ACC112 (cell line): ENCODE results near the gene NECTIN3.
A peak's percentile ranks its signal among the peaks of the same experiment; 100 is the strongest.

Experiments used
- H2AFZ ChIP-seq: fragments of 200-600 bp; sonication (generic); one replicate; pipeline ENCODE4 v1.6.0; 2017; ENCODE audit warnings: antibody characterized with exemption, low read length; ENCODE audit not compliant: unreplicated experiment
- H3K27ac ChIP-seq: fragments of 200-600 bp; sonication (generic); 2 replicates; pipeline ENCODE4 v1.5.1; 2014; ENCODE audit warnings: low read depth, mild to moderate bottlenecking, antibody characterized with exemption, low read length, moderate library complexity
- H3K27me3 ChIP-seq: fragments of 200-600 bp; sonication (generic); 2 replicates; pipeline ENCODE4 v1.6.1; 2014; ENCODE audit warnings: mild to moderate bottlenecking, antibody characterized with exemption, low read length, moderate library complexity, mixed read lengths; ENCODE audit not compliant: insufficient read depth
- H3K36me3 ChIP-seq: fragments of 200-600 bp; sonication (generic); 2 replicates; pipeline ENCODE4 v1.6.1; 2016; ENCODE audit warnings: mild to moderate bottlenecking, antibody characterized with exemption, low read length, moderate library complexity, mixed read lengths; ENCODE audit not compliant: insufficient read depth
- H3K4me1 ChIP-seq: fragments of 200-600 bp; sonication (generic); one replicate; pipeline ENCODE4 v1.6.1; 2016; ENCODE audit warnings: low read length, mixed read lengths; ENCODE audit not compliant: insufficient read depth, unreplicated experiment, control insufficient read depth
- H3K4me3 ChIP-seq: fragments of 200-600 bp; sonication (generic); 2 replicates; pipeline ENCODE4 v1.5.1; 2014; ENCODE audit warnings: mild to moderate bottlenecking, low read depth, low read length
- H3K79me2 ChIP-seq: fragments of 200-600 bp; sonication (generic); one replicate; pipeline ENCODE4 v1.6.0; 2016; ENCODE audit warnings: low read length; ENCODE audit not compliant: control insufficient read depth, unreplicated experiment, insufficient read depth

Gene NECTIN3

DNA sequence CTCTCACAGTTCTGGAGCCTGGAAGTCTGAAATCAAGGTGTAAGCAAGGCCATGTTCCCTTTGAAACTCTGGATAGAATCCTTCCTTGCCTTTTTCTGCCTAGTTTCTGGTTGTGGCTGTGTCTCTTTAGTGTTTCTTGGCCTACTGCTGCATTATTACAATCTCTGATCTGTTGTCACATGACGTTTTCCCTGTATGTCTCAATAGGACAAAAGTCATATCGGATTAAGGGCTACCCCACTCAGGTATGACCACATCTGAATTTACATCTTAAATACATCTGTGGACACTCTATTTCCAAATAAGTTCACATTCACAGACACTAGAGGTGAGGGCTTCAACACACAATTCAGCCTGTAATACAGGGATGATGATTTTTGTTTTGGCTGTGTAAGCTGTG, 13.3 kb downstream of the NECTIN3 start:
- Histone ChIP-seq H3K79me2 (peaks cover 89% of the 10 kb centered on the region), H2AFZ (no peak overlapping the region), H3K4me1 (peaks cover 32% of the 10 kb centered on the region), H3K36me3 (no peaks in the 10 kb centered on the region), H3K27ac (no peak overlapping the region), H3K27me3 (no peaks in the 10 kb centered on the region), H3K4me3 (no peak overlapping the region)

DNA sequence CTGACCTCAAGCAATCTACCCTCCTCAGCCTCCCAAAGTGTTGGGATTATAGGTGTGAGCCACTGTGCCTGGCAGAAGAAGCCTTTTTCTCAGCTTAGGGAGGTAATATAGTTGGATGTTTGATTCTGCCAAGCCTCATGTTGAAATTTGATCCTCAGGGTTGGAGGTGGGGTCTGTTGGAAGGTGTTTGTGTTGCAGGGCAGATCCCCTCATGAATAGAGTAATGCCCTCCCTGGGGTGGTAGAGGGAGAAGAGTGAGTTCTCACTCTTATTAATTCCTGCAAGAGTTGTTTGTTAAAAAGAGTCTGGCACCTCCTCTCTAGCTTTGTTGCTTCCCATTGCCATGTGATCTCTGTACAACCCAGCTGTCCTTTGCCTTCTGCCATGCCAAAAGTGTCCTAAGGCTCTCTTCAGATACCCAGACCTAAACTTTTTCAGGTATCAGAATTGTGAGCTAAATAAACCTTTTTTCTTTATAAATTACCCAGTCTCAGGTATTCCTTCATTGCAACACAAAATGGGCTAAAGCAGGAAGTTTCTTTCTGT, 16.4 kb downstream of the NECTIN3 start:
- no peaks in the 10 kb centered on the region for H3K36me3 ChIP-seq
- no peak overlapping the region for H3K4me3 ChIP-seq
- H3K4me1 ChIP-seq: peaks cover 20% of the 10 kb centered on the region
- peaks cover 92% of the 10 kb centered on the region for H3K79me2 ChIP-seq
- H3K27ac ChIP-seq: no peak overlapping the region
- H2AFZ ChIP-seq: no peak overlapping the region
- H3K27me3 ChIP-seq: no peaks in the 10 kb centered on the region

DNA sequence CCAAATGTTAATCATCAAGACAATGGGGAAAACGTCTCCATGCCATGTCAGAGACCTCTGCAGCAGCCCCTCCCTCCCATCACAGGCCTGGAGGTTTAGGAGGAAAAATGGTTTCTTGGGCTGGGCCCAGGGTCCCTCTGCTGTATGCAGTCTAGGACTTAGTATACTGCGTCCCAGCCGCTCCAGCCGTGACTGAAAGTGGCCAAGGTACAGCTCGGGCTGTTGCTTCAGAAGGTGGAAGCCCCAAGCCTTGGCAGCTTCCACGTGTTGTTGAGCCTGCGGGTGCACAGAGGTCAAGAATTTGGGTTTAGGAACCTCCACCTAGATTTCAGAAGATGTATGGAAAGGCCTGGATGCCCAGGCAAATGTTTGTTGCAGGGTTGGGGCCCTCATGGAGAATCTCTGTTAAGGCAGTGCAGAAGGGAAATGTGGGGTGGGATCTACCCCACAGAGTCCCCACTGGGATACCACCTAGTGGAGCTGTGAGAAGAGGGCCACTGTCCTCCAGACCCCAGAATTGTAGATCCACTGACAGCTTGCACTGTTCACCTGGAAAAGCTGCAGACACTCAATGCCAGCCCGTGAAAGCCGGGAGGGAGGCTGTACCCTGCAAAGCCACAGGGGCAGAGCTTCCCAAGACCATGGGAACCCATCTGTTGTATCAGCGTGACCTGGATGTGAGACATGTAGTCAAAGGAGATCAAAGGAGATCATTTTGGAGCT, 25.0 kb downstream of the NECTIN3 start:
- Histone ChIP-seq H2AFZ (no peak overlapping the region), H3K36me3 (no peaks in the 10 kb centered on the region; the same call in 1 of the 2 replicates), H3K27ac (no peak overlapping the region), H3K27me3 (no peaks in the 10 kb centered on the region), H3K79me2 (peaks cover 83% of the 10 kb centered on the region), H3K4me1 (no peaks in the 10 kb centered on the region), H3K4me3 (no peak overlapping the region)

DNA sequence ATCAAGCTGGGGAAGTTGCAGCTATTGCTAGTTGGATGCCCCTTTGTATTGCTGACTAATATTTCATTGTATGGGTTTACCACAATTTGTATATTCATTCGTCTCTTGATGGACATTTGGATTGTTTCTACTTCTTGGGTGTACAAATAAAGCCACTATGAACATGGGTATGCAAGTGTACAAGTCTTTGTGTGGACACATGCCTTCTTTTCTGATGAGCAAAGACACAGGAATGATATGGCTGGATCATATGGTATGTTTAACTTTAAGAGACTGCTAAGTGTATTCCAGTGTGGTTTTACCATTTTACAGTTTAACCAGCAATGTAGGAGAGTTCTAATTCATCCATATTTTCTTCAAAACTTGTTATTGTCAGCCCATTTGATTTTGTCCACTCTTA, 32.2 kb downstream of the NECTIN3 start:
- no peaks in the 10 kb centered on the region for H3K36me3 ChIP-seq
- no peaks in the 10 kb centered on the region for H3K4me1 ChIP-seq
- no peak overlapping the region for H2AFZ ChIP-seq
- H3K27ac ChIP-seq: no peak overlapping the region
- H3K27me3 ChIP-seq: no peaks in the 10 kb centered on the region
- peaks cover 89% of the 10 kb centered on the region for H3K79me2 ChIP-seq
- H3K4me3 ChIP-seq: no peak overlapping the region

DNA sequence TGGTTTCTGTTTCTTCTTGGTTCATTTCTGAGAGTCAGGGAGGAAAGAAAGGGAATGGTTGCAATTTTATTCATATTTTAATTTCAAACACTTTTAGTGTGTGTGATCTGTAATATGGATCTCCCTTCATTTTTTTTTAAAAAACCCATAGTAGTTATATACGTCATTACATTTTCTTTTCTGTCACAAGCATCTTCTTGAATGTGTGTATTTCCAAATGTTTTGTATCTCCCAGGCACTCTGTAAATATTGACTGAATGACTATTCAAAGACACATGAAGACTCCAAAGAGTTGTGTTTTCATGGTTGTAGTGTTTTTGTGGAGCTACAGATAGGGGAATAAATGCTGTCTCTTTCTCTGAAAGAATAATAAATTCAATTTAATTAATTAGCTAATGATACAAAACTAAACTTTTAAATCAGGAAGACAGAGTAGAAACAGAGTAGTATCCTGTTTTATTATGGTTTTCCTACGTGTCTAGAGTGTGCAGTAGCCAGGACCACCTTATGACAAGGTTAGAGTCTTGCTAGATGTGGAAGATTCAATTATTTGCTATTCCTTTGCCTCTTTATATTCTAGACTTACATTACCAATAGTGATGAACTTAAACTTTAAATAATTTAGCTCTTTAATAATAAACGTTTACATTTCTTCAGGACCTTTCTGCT, 35.5 kb downstream of the NECTIN3 start:
- Histone ChIP-seq H3K79me2 (peaks cover 79% of the 10 kb centered on the region), H3K4me3 (no peak overlapping the region), H3K27ac (no peak overlapping the region), H3K4me1 (no peaks in the 10 kb centered on the region), H3K27me3 (no peaks in the 10 kb centered on the region), H2AFZ (no peak overlapping the region), H3K36me3 (no peaks in the 10 kb centered on the region)

DNA sequence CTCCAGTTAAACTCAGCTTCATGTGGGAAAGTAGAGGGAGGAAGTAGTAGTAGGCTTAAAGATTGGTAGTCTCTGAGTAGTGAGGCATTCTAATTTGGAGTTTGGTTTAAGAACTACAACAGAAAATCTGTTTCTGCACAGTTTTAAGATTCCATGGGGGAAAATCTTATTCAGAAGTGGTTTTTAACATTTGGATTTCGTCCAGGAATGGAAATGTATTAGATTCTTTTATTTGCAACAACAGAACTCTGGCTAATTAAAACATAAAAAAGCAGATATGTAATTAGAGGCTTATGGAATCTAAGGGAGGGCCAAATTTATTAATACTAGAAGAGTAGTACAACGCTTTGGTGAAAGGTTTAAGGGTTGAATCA, 36.0 kb downstream of the NECTIN3 start:
- H2AFZ ChIP-seq: no peak overlapping the region
- no peaks in the 10 kb centered on the region for H3K27me3 ChIP-seq
- peaks cover 76% of the 10 kb centered on the region for H3K79me2 ChIP-seq
- H3K4me3 ChIP-seq: no peak overlapping the region
- no peaks in the 10 kb centered on the region for H3K36me3 ChIP-seq
- H3K27ac ChIP-seq: no peak overlapping the region
- no peaks in the 10 kb centered on the region for H3K4me1 ChIP-seq

DNA sequence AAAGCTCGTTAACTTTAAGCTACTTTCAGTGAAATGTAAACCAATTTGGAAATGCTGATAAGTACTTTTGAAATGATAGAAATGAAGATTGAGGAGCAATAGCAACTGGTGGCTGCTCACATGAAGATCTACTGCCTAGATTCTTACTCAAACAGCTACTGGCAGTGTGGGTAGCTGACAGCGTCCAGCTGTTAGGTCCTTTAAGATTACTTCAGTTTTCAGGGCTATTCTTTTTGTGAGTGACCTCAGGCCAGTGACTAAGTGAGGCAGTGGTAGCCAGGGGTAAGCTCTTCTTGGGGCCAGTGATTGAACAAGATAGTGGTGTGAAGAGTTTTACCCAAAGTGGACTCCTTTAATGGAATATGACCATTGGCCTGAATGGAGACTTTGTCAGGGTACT, 41.3 kb downstream of the NECTIN3 start:
- no peaks in the 10 kb centered on the region for H3K4me1 ChIP-seq
- no peak overlapping the region for H3K4me3 ChIP-seq
- H2AFZ ChIP-seq: no peak overlapping the region
- H3K27ac ChIP-seq: no peak overlapping the region
- H3K36me3 ChIP-seq: no peaks in the 10 kb centered on the region
- peaks cover 47% of the 10 kb centered on the region for H3K79me2 ChIP-seq
- no peaks in the 10 kb centered on the region for H3K27me3 ChIP-seq

DNA sequence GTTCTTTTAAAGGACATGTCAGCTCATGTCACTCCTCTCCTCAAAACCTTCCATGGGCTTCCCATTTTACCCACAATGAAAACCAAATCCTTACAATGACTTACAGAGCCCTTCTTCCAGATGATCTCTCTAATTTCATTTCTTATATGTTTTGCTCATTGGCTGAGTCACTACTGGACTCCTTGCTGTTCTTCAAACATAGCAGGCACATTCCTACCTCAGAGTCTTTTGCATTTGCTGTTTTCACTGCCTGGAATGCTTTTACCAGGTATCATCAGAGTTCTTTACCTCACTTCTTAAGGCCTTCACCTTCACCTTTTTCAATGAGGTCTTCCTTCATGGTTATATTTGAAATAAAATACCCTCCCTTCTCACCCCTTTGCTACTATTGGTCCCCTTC, 57.3 kb downstream of the NECTIN3 start:
- Histone ChIP-seq H3K36me3 (peaks cover 12% of the 10 kb centered on the region), H3K79me2 (no peaks in the 10 kb centered on the region), H3K27me3 (no peaks in the 10 kb centered on the region), H2AFZ (no peak overlapping the region), H3K27ac (no peak overlapping the region), H3K4me3 (no peak overlapping the region), H3K4me1 (no peaks in the 10 kb centered on the region)

DNA sequence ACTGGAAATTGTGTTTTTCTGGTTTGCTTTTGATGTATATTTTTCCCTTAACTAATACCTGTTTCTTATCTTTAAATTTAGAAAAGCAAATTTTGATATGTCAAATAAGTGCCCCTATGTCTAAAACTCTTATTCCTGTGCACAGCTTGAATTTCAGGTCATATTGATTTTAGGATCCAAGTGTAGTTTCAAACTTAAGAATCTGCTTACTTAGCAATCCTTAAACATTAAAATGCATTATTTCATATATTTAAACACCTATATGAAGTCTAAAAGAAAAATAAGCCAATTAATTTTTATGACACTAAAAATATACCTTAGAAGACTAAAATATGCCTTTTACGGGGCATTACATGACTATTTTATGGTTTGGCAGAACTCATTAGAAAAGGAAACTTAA, 59.2 kb downstream of the NECTIN3 start:
- Histone ChIP-seq H3K36me3 (peaks cover 17% of the 10 kb centered on the region; the same call in 1 of the 2 replicates), H3K79me2 (no peaks in the 10 kb centered on the region), H3K4me3 (no peak overlapping the region), H3K4me1 (no peaks in the 10 kb centered on the region), H3K27me3 (no peaks in the 10 kb centered on the region), H2AFZ (no peak overlapping the region), H3K27ac (no peak overlapping the region)

DNA sequence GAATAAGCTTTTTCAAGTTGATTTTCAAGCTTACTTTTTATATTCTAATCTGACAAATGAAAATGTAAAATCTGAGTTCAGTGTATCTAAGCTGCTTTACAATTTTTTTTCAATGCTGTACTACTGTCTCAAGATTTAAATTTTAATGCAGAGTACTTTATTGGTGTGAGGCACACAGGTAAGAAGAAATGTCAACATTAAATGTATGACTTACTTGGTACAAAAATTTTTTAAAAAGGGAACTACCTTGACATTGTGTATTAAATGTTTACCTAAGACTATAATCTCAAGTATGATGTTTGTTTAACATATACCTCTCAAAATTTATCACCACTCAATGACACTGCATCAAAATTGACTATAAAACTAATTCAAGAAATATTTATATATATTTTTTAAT, 62.7 kb downstream of the NECTIN3 start:
- no peak overlapping the region for H2AFZ ChIP-seq
- no peaks in the 10 kb centered on the region for H3K79me2 ChIP-seq
- H3K4me3 ChIP-seq: no peak overlapping the region
- no peaks in the 10 kb centered on the region for H3K27me3 ChIP-seq
- no peaks in the 10 kb centered on the region for H3K4me1 ChIP-seq
- H3K27ac ChIP-seq: no peak overlapping the region
- H3K36me3 ChIP-seq: peaks cover 9% of the 10 kb centered on the region

DNA sequence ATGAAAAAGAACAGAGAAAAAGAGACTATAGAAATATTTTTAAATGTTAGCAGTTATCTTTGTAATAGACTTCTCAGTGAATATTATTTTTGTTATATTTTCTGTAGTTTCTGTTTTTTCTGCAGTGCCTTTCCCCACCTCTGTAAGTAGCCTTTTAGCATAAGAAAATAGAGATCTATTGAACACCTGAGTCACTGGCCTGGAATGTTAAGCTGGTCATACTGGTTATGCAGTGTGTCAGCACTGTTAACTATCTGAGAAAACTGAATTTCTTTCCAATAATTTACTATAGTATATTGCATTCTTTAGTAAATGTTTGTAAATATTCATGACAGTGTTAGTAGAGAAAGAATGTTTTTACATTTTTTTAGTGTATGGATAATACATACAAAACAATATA, 79.8 kb downstream of the NECTIN3 start:
- Histone ChIP-seq H3K79me2 (no peaks in the 10 kb centered on the region), H3K4me1 (peaks cover 18% of the 10 kb centered on the region), H3K27me3 (no peaks in the 10 kb centered on the region), H2AFZ (no peak overlapping the region), H3K4me3 (no peak overlapping the region), H3K36me3 (peaks cover 11% of the 10 kb centered on the region; the same call in 1 of the 2 replicates), H3K27ac (0 out of 2 replicates have a peak overlapping the region, but pooled peaks have one; percentile 4)
